Upper lobe of left lung (tissue), 4 donors: ENCODE data around the gene ACAP2.
"Not testable (repeated sequence)": the region's sequence is repeated elsewhere in the genome, so short reads cannot be mapped to it uniquely, and the experiment has no call there.

ENCODE experiments used
- CTCF ChIP-seq, 6 experiments: fragments of 450-650 bp in 4 of 6; fragments of 200-600 bp in 2 of 6; sonication (generic) in 2 of 6; IDR thresholded peaks; one replicate each; pipeline ENCODE4 v1.5.1; 2016 to 2019; ENCODE audit warnings: antibody characterized with exemption in 6 of 6
- EP300 ChIP-seq, 4 donors: sonication (generic); formaldehyde crosslinking; IDR thresholded peaks; one replicate each; pipeline ENCODE4 v1.5.1; 2017; ENCODE audit warnings: antibody characterized with exemption in 4 of 4, control low read depth in 2 of 4
- POLR2A ChIP-seq, 4 donors: fragments of 450-650 bp; IDR thresholded peaks; one replicate each; pipeline ENCODE4 v1.5.1; 2016 to 2017; ENCODE audit warnings: antibody characterized with exemption in 4 of 4, mild to moderate bottlenecking in 2 of 4
- POLR2AphosphoS5 ChIP-seq, 2 donors: sonication (generic); formaldehyde crosslinking; IDR thresholded peaks; one replicate each; pipeline ENCODE4 v1.5.1; 2017; ENCODE audit warnings: antibody characterized with exemption in 2 of 2

- not testable (repeated sequence) for TF ChIP-seq EP300, CTCF, POLR2AphosphoS5, POLR2A (IDR thresholded peaks at IDR 0.05)
Measured at GRCh38 chr3:195228886-195229285, 213.9 kb downstream of the ACAP2 start.
